Breast epithelium (tissue), 4 donors: ENCODE results near the gene HS3ST1. TPM values are rescaled to one million over a fixed set of nuclear protein-coding genes. Genes with fewer than 3 reads are reported as not detected.

ENCODE experiments used
- DNase-seq, 2 donors: peaks; one replicate each; pipeline ENCODE4 v3.0.0-alpha.2; 2019; ENCODE audit warnings: low spot score in 2 of 2
- H3K27ac ChIP-seq, 2 donors: fragments of 200-600 bp; sonication (generic) in 1 of 2; one replicate each; pipeline ENCODE4 v1.5.1; 2016 to 2019; ENCODE audit warnings: mild to moderate bottlenecking in 1 of 2
- H3K27me3 ChIP-seq, 2 donors: fragments of 200-600 bp; sonication (generic) in 1 of 2; one replicate each; pipeline versions ENCODE4 v1.5.1 to v1.6.0; 2017 to 2019; ENCODE audit warnings: control low read depth in 1 of 2, mild to moderate bottlenecking in 1 of 2
- H3K36me3 ChIP-seq: fragments of 200-600 bp; one replicate; pipeline ENCODE4 v1.5.1; 2019
- H3K4me1 ChIP-seq, 2 donors: fragments of 200-600 bp; sonication (generic); one replicate each; pipeline ENCODE4 v1.5.1; 2016 to 2019; ENCODE audit warnings: control low read depth in 1 of 2
- H3K4me3 ChIP-seq, 3 donors: fragments of 200-600 bp; sonication (generic); 1 replicate in 2 of 3; 2 replicates in 1 of 3; pipeline ENCODE4 v1.5.1; 2016 to 2019; ENCODE audit warnings: mild to moderate bottlenecking in 3 of 3, moderate library complexity in 2 of 3
- H3K9me3 ChIP-seq, 2 donors: fragments of 200-600 bp; sonication (generic) in 1 of 2; one replicate each; pipeline ENCODE4 v1.5.1; 2016 to 2019; ENCODE audit warnings: control low read depth in 1 of 2
- POLR2A ChIP-seq: fragments of 450-650 bp; IDR thresholded peaks from one replicate; pipeline ENCODE4 v1.6.1; 2016; ENCODE audit warnings: antibody characterized with exemption, mild to moderate bottlenecking, moderate library complexity
- POLR2AphosphoS5 ChIP-seq, 3 donors: sonication (generic); formaldehyde crosslinking; IDR thresholded peaks; one replicate each; pipeline ENCODE4 v1.6.1; 2017; ENCODE audit warnings: antibody characterized with exemption in 3 of 3
- intact Hi-C: fragments of 100-400 bp; cut with DNase I; formaldehyde crosslinking; loops from one replicate; pipeline ENCODE4 v1.15.1; 2023; ENCODE audit warnings: low total_unique reads
- total RNA-seq, 3 donors: library from RNA; depleted of rRNA; stranded (reverse); fragments of >200 nt; gene quantifications; one replicate each; pipeline ENCODE4 v1.1.0, GENCODE V29; 2016
- TF ChIP-seq, protein P1 (sequence below), 3 donors: fragments of 450-650 bp; IDR thresholded peaks; one replicate each; pipeline ENCODE4 v1.5.1; 2016 to 2017; ENCODE audit warnings: antibody characterized with exemption in 3 of 3, mild to moderate bottlenecking in 3 of 3, moderate library complexity in 3 of 3

Gene HS3ST1
- total RNA-seq, 3 donors from 2014 or later: 1.6 to 3.8 (median 3.6) TPM

DNA sequence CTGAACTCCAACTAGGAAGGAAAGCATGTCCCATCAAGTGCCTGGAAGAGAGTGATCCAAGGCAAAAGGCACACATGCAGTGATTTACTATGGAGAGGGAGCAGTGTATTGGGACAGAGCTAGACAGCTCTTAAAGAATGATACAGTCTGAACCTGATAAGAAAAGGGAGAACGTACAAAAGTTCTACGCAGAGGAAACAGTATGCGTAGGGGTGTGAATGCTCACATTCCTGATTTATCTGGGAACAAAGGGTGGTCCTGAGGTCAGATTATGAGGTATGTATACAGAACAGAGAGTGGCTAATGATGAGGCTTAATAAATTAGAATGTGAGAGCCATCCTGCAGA lies 12.0 kb downstream of the HS3ST1 start:
- H3K27me3 ChIP-seq: no peaks in the 10 kb centered on the region
- no peaks in the 10 kb centered on the region for H3K36me3 ChIP-seq
- intact Hi-C loops: no loop called here
- no peak overlapping the region for H3K4me3 ChIP-seq
- H3K4me1 ChIP-seq: no peaks in the 10 kb centered on the region
- no peak overlapping the region for H3K27ac ChIP-seq
- no peaks in the 10 kb centered on the region for H3K9me3 ChIP-seq
- TF ChIP-seq POLR2A: no peak
- no peak for DNase-seq

DNA sequence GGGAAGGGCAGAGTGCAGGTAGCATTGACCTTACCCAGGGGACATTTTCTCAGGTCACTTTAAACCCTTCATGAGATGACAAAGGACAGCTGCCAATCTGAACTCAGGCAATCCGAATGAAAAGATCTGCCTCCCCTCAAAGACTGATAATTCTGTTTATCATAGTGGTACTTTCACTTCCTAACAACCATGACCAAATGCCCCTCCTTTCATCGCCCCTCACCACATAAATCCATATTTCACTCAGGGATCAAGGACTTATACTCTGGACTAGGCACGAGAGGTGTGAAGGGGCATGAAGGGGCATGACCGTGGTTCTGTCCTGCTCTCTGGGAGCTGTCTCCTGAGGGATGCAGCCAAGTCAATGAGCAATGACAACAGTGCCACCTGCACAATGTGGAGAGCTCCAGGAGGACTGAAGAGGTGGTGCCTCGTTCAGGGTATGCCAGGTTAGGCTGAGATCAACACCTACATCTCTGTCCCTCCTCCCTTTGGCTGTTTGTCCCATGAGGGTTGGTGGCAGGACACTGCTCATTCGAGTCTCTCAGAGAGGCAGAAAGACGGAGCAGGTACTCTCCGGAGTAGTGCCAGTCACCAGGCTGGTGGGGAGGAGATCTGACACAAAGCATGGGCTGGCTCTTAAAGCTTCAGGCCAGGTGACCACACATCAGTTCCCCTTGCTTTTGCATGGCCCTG lies 12.5 kb downstream of the HS3ST1 start:
- DNase-seq: no peak
- TF ChIP-seq, protein P1, sequence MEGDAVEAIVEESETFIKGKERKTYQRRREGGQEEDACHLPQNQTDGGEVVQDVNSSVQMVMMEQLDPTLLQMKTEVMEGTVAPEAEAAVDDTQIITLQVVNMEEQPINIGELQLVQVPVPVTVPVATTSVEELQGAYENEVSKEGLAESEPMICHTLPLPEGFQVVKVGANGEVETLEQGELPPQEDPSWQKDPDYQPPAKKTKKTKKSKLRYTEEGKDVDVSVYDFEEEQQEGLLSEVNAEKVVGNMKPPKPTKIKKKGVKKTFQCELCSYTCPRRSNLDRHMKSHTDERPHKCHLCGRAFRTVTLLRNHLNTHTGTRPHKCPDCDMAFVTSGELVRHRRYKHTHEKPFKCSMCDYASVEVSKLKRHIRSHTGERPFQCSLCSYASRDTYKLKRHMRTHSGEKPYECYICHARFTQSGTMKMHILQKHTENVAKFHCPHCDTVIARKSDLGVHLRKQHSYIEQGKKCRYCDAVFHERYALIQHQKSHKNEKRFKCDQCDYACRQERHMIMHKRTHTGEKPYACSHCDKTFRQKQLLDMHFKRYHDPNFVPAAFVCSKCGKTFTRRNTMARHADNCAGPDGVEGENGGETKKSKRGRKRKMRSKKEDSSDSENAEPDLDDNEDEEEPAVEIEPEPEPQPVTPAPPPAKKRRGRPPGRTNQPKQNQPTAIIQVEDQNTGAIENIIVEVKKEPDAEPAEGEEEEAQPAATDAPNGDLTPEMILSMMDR (IDR thresholded peaks at IDR 0.05): no peak
- intact Hi-C loops: no loop called here
- H3K4me3 ChIP-seq: no peak overlapping the region
- H3K9me3 ChIP-seq: no peaks in the 10 kb centered on the region
- H3K4me1 ChIP-seq: no peaks in the 10 kb centered on the region
- no peaks in the 10 kb centered on the region for H3K36me3 ChIP-seq
- no peaks in the 10 kb centered on the region for H3K27me3 ChIP-seq
- H3K27ac ChIP-seq: no peak overlapping the region

DNA sequence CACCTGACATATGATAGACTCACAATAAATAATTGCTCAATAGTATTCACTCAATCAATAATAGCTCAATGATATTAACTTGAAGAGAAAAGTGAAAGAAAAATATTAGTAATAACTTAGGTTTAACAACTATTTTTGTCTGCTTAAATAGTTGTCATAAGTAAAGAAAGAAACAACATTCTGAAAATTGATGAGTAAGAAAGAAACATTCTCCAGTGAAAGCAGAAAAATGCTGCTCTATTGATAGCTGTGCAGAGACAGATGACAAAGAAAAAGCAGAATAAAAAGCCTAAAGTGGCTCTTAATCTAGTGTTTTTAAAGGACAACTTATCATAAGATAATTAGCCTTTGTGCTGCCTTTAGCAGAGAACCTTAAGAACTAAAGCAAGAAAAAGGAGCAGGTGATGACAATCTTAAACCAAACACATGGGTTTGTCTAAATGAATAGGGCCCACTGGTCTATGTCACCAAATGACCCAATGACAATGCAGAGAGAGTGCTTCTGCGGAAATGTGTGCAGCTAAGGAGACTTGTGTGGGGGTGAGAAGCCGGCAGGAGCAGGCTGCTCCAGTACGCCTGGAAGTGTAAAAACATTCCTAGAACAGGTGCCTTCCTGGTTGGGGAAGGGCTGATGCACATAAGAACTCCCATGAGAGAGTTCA lies 13.2 kb downstream of the HS3ST1 start:
- Histone ChIP-seq H3K4me1 (no peaks in the 10 kb centered on the region), H3K4me3 (no peak overlapping the region), H3K27me3 (no peaks in the 10 kb centered on the region), H3K27ac (no peak overlapping the region), H3K36me3 (no peaks in the 10 kb centered on the region), H3K9me3 (no peaks in the 10 kb centered on the region)
- TF ChIP-seq POLR2AphosphoS5 (IDR thresholded peaks at IDR 0.05) (no peak), POLR2A (no peak)
- TF ChIP-seq, protein P1 (IDR thresholded peaks at IDR 0.05): no peak
- intact Hi-C loops: no loop called here
- DNase-seq: no peak

DNA sequence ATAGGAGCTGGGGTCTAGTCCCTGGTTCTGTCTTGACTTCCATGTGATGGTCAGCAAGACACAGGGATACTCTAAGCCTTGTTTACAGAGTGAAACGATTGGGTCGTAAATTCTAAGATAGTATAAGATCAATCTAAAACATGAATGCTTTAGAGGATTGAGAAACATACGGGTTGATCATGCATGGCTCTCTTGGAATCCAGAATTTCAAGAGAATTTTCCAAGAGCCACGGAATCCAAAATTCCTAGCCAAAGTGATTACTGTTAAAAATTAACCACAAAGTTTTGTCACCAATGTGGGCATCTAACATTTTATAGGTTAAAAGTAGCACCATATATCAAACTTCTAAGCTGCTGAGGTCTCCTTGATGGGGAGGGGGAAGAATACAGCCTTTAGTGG lies 16.5 kb downstream of the HS3ST1 start:
- Histone ChIP-seq H3K36me3 (no peaks in the 10 kb centered on the region), H3K27ac (no peak overlapping the region), H3K4me3 (no peak overlapping the region), H3K27me3 (no peaks in the 10 kb centered on the region), H3K9me3 (no peaks in the 10 kb centered on the region), H3K4me1 (no peaks in the 10 kb centered on the region)
- DNase-seq: no peak
- TF ChIP-seq POLR2AphosphoS5 (IDR thresholded peaks at IDR 0.05) (no peak), POLR2A (no peak)
- TF ChIP-seq, protein P1 (IDR thresholded peaks at IDR 0.05): no peak
- intact Hi-C loops: no loop called here

DNA sequence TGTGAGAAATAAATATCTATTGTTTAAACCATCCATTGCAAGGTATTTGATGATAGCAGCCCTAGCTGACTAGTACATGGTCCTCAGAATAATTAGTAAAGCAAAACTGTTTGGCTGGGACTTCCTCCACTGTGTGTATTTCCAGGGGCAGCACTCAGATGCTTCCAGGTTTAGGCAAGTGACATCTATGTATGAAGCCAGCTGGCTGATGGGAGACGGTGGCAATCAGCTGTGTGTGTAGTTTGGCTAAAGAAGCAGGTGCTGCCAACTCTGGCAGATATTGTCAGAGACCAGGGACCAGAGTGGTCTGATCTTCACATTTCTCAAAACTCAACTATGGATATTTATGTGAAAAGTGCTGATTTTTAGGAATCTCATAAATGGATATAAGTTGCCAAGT lies 19.1 kb downstream of the HS3ST1 start:
- H3K36me3 ChIP-seq: no peaks in the 10 kb centered on the region
- TF ChIP-seq POLR2A (no peak), POLR2AphosphoS5 (IDR thresholded peaks at IDR 0.05) (no peak)
- TF ChIP-seq, protein P1 (IDR thresholded peaks at IDR 0.05): no peak
- DNase-seq: no peak
- no peaks in the 10 kb centered on the region for H3K27me3 ChIP-seq
- no peak overlapping the region for H3K27ac ChIP-seq
- H3K4me1 ChIP-seq: no peaks in the 10 kb centered on the region
- intact Hi-C loops: no loop called here
- no peaks in the 10 kb centered on the region for H3K9me3 ChIP-seq
- no peak overlapping the region for H3K4me3 ChIP-seq
